NB4 (cell line): ENCODE measurements around the gene TRPC4AP.

ENCODE experiments used
- CTCF ChIP-seq: IDR thresholded peaks from one replicate; pipeline ENCODE4 v1.5.1; 2012; ENCODE audit warnings: low read depth, low read length
- MYC ChIP-seq: IDR thresholded peaks from 2 replicates; pipeline ENCODE4 v1.6.1; 2011; ENCODE audit warnings: low read depth, low read length
- POLR2A ChIP-seq: IDR thresholded peaks from 2 replicates; pipeline ENCODE4 v1.6.1; 2011; ENCODE audit warnings: mild to moderate bottlenecking; ENCODE audit not compliant: insufficient read length; ENCODE audit errors: extremely low read depth
- TF ChIP-seq, protein P1 (sequence below): IDR thresholded peaks from 2 replicates; pipeline ENCODE4 v1.6.1; 2011; ENCODE audit warnings: low read depth, low read length

GRCh38 chr20:34988191-34988540 is 104.4 kb downstream of the TRPC4AP start:
- TF ChIP-seq CTCF = no peak
- no peak for TF ChIP-seq POLR2A
- TF ChIP-seq, protein P1, sequence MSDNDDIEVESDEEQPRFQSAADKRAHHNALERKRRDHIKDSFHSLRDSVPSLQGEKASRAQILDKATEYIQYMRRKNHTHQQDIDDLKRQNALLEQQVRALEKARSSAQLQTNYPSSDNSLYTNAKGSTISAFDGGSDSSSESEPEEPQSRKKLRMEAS = no peak
- no peak for TF ChIP-seq MYC
